ENCODE measurements around the gene MLXIP.

Gene MLXIP

DNA sequence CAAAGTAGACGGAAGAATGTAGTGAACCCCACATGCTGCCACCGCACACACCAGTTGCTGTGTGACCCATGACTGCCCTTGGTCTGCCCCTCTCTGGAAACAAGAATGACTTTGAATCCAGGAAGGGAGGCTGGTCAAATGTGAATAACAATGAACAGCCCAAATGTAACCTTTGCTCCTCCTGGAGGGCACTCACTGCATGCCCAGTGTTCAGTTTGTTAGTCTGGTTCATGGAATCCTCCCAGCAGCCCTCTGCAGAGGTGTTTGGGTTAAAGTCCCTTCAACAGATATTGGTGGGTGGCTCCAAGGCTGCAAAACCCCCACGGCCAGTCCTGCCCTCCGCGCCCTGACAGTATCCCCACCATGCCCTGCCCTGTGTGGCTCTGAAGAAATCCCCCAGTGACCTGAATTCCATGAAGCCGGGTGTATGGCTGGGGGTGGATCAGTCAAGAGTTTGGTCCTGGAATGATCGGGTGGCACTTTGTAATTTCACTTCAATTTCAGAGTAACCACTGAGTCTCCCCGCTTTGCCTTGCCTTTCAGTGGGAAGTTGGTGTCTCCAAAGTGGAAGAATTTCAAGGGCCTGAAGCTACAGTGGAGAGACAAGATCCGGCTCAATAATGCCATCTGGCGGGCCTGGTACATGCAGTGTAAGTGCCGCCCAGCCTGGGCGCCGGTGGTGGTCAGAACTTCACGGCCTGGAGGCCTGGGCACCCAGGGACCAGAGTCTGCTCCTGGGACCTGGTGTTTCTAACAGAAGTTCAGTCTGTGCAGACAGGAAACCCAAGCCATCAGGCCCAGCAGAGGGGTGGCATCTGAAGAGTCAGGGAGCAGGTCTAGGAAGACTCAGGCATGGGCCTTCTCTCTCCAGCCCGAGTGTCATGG is 48.4 kb downstream of the MLXIP start:
- DNase-seq, result no peak

DNA sequence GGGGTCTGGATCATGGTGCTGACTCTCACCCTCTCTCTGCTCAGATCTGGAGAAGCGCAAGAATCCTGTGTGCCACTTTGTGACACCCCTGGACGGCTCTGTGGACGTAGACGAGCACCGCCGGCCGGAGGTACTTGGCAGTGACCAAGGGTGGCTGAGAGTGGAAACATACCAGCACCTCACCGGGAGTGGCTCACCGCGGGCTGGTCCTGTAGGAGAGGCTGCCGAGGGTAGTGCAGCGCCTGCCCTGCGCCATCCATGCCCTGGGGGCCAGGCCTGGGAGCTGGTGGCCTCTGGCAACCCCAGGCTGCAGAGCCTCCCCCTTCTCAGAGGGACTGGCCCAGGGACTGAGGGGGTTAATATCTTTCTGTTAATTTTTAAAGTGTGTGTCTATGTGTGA is 49.3 kb downstream of the MLXIP start:
- DNase-seq, result no peak

DNA sequence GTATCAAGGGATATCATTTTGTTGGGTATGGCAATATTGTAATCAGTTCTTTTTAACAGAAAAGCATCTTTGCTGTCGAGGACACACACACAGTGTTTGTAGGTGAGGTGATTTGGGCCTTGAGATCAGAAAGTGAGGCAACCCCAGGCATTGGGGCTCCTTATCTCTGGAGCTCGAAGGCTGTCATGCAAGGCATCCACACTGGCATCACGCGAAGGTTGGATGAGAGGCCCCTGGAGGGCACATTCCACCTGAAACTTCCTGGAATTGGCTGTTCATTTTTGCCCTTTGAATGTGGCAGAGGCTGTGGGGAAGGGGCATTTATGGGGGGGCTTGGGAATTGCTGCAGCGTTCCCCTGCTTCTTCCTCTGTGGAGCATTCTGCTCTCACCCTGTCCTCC is 49.9 kb downstream of the MLXIP start:
- no peak for DNase-seq

GRCh38 chr12:122129131-122129530 is 50.6 kb downstream of the MLXIP start:
- no peak for DNase-seq

DNA sequence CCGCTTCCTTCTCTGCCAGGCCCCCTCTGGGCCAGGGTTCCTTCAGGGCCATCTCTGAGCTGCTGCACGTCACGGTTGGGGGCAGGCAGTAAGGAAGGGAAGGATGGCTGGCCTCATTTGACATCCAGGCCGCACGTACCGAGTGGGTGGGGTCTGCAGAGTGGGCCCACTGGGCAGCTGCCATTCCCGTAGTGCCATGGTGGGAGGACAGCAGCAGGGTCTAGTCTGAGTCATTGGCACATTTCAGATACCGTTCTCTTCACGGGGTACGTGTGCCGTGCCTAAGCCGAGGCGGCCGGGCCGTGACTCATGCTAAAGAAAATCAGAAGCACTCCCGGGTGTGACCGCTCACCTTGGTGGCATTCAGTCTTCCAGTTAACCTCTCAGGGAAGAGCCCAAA is 51.6 kb downstream of the MLXIP start:
- DNase-seq, result no peak

DNA sequence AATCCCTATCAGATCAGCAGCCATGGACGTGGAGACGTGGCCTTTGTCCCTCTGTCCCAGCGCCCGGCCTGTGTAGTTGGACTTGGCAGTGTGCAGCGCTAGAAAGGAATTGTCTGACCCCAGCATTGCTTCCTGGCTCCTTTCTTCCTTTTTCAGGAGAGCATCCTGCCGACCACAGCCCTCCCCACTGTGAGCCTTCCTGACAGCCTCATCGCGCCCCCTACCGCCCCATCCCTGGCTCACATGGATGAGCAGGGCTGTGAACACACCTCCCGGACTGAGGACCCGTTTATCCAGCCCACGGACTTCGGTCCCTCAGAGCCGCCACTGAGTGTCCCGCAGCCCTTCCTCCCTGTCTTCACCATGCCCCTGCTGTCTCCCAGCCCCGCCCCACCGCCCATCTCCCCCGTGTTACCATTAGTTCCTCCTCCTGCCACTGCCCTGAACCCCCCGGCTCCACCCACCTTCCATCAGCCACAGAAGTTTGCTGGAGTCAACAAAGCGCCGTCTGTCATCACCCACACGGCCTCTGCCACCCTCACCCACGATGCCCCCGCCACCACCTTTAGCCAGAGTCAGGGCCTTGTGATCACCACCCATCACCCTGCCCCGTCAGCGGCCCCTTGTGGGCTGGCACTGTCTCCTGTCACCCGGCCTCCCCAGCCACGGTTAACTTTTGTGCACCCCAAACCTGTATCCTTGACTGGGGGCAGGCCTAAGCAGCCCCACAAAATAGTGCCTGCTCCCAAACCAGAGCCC is 54.8 kb downstream of the MLXIP start:
- no peak for DNase-seq

DNA sequence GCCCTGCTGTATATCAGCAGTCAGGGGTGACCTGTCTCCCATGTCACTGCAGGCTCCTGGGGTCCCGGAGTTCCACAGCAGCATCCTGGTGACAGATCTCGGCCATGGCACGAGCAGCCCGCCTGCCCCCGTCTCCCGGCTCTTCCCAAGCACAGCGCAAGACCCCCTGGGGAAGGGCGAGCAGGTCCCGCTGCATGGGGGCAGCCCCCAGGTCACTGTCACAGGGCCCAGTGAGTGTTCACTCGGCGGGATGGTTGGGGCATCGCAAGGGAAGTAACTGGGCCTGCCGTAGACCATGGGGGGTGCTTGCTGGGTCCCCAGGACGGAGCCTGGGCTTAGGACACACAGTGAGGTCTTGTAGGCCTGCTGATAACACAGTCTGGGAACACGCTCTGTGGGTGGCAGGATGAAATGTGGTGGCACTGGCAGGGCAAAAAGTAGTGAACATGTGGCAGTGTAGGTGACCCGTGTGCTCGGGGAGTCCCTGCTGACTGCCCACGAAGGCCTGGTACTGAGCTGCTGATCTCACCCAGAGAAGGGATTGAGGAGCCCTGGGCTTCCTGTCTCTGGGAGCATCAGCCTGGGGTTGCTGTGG is 57.0 kb downstream of the MLXIP start:
- no peak for DNase-seq

DNA sequence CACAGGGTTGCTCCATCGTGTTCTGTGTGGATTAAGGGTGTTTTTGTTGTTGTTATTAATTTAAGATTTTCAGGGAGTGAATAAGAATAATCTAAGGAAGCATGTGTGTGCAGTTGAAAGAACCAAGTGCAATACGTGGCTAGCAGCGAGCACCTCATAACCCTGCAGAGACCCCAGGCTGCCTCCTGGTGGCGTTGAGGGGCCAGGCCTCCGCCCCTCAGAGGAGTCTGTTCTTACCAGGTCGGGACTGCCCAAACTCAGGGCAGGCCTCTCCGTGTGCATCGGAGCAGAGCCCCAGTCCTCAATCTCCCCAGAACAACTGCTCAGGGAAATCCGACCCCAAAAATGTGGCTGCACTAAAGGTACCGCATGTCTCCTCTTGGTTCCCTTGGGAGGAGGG is 58.7 kb downstream of the MLXIP start:
- no peak for DNase-seq

DNA sequence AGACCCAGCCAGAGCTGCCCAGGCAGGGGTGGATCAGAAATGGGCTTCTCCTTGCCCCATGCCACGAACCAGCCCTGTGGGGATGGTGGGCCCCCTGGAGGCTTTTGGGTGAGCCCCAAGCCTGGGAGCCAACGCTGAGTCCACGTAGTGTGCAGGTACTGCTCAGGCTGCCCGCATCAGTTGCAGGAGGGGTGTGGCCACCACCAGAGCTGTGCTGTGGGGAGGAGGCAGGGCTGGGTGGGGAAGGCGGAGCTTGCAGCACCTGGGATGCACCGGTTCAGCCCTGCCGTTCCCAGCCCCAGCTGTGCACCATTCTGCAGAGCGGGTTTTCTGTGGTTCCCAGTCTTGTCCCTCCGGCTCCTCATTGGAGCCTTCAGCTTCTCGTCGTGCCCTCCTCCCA is 59.1 kb downstream of the MLXIP start:
- no peak for DNase-seq

GRCh38 chr12:122138181-122138580 is 59.6 kb downstream of the MLXIP start:
- DNase-seq, result no peak

- DNase-seq, result no peak
These were observed 60.1 kb downstream of the MLXIP start for GRCh38 chr12:122138616-122139015.

GRCh38 chr12:122139266-122139665 is 60.7 kb downstream of the MLXIP start:
- DNase-seq, result no peak

GRCh38 chr12:122139941-122140340 is 61.4 kb downstream of the MLXIP start:
- DNase-seq, result no peak

GRCh38 chr12:122140467-122141257 is 62.1 kb downstream of the MLXIP start:
- DNase-seq, result no peak

DNA sequence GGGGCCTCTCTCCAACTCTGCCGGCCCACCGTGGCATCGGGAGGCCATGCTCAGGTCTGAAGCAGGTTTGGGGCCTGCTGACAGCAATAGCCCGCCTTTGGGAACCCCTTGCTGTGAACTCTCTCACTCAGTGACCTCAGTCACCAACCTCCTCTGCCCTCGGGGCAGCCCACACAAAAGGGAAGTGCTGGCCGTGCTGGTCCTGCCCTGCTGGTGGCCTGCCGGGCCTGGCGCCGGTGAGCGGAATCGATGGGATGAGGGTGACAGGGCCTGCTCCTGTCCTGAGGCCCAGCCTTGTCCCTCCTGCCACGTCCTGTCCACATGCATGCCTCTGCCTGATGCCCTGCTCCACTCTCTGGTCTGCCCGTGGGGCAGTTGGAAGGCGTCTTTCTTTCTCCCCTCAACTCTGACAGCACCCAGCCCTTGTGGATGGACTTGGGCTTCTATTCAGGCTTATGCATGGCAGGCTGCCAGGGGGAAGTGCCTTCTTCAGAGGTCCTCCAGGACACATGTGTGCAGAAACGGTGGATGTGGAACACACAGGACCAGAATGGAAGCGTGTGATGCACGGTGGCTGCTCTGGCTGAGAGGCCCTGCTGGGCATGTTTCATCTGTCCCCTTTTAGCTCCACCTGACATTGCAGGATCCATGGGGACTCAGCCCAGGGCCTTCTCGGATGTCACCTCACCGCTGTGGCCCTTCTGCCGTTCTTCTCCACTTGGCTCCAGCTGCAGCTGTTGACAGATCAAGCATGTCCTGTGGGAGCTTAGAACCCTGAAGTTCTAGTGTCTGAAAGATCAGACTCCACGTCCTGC is 63.6 kb downstream of the MLXIP start:
- DNase-seq, result no peak

DNA sequence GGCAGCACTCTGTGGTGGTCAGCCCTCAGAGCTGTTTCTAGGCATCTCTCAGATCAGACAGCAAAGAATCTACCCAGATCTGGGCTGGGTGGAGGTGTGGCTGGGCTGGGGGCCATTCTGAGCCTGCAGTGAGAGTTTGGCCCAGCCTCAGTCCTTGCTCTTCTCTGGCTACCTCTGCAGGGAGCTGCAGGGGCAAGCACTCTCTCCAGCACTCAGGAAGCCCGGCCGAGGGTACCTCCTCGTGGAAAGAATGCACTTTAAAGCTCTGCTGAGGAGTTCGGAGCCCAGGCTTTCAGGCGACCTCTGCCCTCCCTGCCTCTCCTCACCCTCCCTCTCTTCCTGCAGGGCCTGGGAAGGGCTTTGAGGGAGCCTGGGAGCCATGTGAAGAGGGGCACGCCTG is 64.3 kb downstream of the MLXIP start:
- DNase-seq, result no peak

GRCh38 chr12:122144885-122145284 is 66.3 kb downstream of the MLXIP start:
- DNase-seq, result no peak

DNA sequence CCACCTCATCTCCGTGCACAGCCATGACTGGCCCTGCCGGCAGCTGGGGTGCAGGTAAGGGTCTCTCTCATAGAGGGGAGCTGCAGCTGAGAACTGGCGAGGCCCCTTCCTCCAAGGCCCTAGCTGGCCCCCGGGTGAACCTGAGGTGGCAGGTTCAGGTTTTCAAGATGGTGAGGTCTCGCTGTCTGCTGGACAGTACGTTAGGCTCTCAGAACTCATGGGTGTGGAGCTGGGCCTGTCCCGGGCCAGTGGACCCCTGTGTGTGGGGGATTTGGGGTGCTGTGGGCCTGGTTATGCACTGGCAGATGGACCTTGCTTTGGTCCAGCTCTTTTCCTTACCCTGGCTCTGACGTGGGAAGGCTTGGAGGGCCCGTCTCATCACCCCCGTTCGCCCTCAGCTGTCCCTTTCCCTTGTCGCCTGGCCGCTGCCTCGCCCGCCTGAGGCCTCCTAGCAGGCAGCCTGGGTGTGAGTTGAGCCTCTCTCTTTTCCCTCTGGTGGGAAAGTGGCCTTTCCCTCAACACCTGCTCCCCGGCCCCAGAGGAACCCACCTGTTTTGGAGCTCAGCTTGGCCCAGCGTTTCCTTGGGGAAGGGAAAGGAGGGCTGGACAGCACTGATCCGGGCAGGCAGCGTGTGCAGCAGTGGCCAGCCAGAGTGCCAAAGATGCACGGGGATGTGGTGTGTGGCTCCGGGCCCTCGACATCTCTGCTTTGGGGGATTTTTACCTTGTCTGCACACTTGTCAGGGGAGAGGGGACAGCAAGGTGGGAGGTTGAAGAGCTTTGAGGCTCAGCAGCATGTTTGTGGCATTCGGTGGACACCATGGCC is 67.2 kb downstream of the MLXIP start:
- DNase-seq, result no peak

- DNase-seq, result no peak
These were observed 69.1 kb downstream of the MLXIP start for GRCh38 chr12:122147514-122148290.

DNA sequence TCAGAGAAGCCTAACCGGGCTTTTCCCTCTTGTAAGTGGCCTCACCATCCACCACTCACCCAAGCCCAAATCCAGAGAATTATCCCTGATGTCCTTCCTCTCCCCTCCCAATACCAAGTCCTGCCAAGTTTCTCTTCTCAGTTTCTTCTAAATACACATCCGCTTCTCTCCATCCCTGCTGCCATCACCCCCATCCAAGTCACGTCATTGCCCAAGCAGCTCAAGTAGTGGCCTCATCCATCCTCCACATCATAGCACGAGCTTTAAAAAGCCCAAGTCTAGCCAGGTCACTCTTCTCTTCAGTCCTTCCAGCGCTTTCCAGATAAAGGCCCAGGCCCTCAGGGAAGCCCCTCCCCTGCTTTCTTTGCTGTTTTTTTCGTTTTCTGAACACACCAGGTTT is 70.1 kb downstream of the MLXIP start:
- DNase-seq, result no peak
